Omental fat pad (tissue), 4 donors: ENCODE data around the gene SERPINB1. TPM values are rescaled to one million over a fixed set of nuclear protein-coding genes. Genes with fewer than 3 reads are reported as not detected.

Experiments
- ATAC-seq: fragments of 150-250 bp; one replicate; pipeline ENCODE4 v1.9.1; 2016; ENCODE audit warnings: mild to moderate bottlenecking, moderate library complexity; ENCODE audit not compliant: low FRiP score
- DNase-seq: peaks from one replicate; pipeline ENCODE4 v3.0.0-alpha.2; 2019; ENCODE audit warnings: low spot score
- small RNA-seq: library from RNA; depleted of rRNA; stranded (forward); fragments of <200 nt; gene quantifications from one replicate; pipeline ENCODE3, GENCODE V24; 2016
- total RNA-seq, 4 donors: library from RNA; depleted of rRNA; stranded (reverse); fragments of >200 nt; gene quantifications; one replicate each; pipeline ENCODE4 v1.1.0, GENCODE V29; 2016
- TF ChIP-seq, protein P1 (sequence below), 3 donors: fragments of 450-650 bp; IDR thresholded peaks; one replicate each; pipeline ENCODE4 v1.5.1; 2016 to 2017; ENCODE audit warnings: antibody characterized with exemption in 3 of 3, mild to moderate bottlenecking in 3 of 3, moderate library complexity in 2 of 3

The SERPINB1 gene
- total RNA-seq, 4 donors from 2014 or later: 40.8 to 146 (median 50.1) TPM

- no peak for ATAC-seq
- TF ChIP-seq, protein P1, sequence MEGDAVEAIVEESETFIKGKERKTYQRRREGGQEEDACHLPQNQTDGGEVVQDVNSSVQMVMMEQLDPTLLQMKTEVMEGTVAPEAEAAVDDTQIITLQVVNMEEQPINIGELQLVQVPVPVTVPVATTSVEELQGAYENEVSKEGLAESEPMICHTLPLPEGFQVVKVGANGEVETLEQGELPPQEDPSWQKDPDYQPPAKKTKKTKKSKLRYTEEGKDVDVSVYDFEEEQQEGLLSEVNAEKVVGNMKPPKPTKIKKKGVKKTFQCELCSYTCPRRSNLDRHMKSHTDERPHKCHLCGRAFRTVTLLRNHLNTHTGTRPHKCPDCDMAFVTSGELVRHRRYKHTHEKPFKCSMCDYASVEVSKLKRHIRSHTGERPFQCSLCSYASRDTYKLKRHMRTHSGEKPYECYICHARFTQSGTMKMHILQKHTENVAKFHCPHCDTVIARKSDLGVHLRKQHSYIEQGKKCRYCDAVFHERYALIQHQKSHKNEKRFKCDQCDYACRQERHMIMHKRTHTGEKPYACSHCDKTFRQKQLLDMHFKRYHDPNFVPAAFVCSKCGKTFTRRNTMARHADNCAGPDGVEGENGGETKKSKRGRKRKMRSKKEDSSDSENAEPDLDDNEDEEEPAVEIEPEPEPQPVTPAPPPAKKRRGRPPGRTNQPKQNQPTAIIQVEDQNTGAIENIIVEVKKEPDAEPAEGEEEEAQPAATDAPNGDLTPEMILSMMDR (IDR thresholded peaks at IDR 0.05): no peak
- DNase-seq: no peak
Observed at GRCh38 chr6:2782825-2783187, 58.9 kb downstream of the SERPINB1 start.

GRCh38 chr6:2782356-2782708 is 59.3 kb downstream of the SERPINB1 start:
- ATAC-seq: no peak
- TF ChIP-seq, protein P1 (IDR thresholded peaks at IDR 0.05): no peak
- no peak for DNase-seq

Small RNAs within 50 kb of the gene (small RNA-seq; reads per million reads assigned to genes)
- 0.64 reads per million for gene MIR4645

Other genes starting within 250 kb of the SERPINB1 start
- gene MYLK4, start 90.9 kb downstream of the SERPINB1 start, total RNA-seq: under 1 TPM; 0.28 to 0.79 (median 0.46) TPM
- gene WRNIP1, start 76.5 kb downstream of the SERPINB1 start, total RNA-seq: 10 to 100 TPM; 31.6 to 66.4 (median 46.1) TPM
- gene SERPINB9, start 61.4 kb upstream of the SERPINB1 start, total RNA-seq: 10 to 100 TPM; 14.8 to 68.5 (median 20.8) TPM
- 100 to 1,000 TPM; 134 to 197 (median 158) TPM for gene SERPINB6, start 129.7 kb upstream of the SERPINB1 start, total RNA-seq
- gene NQO2, start 158.0 kb upstream of the SERPINB1 start, total RNA-seq: 10 to 100 TPM; 32.9 to 54.0 (median 48.1) TPM
- 10 to 100 TPM; 29.6 to 47.0 (median 31.1) TPM for gene RIPK1, start 226.6 kb upstream of the SERPINB1 start, total RNA-seq